A549 (cell line): Measurements from ENCODE around the gene TBX10. TPM values are rescaled to one million over a fixed set of nuclear protein-coding genes. Genes with fewer than 3 reads are reported as not detected.

ENCODE experiments used
- ATAC-seq, 2 experiments: fragments of 200-7000 bp in 1 of 2; fragments of >200 bp in 1 of 2; cut with Nextera tagmentation in 1 of 2; cut with Tn5 transposase in 1 of 2; 3 replicates each; pipeline versions ENCODE4 v1.8.0 to v1.9.1; 2018 to 2020; ENCODE audit warnings: mild to moderate bottlenecking in 1 of 2, moderate library complexity in 1 of 2
- CTCF ChIA-PET: fragments of 300-600 bp; sonication (Branson Sonifier 250); formaldehyde crosslinking; extraction: SDS; loops from one replicate; lab custom pipeline; 2021; ENCODE audit warnings: antibody characterized with exemption, inconsistent platforms; lab: Yijun Ruan, JAX
- POLR2A ChIA-PET: fragments of 350-600 bp; formaldehyde crosslinking; extraction: SDS; loops from one replicate; lab custom pipeline; 2021; ENCODE audit warnings: antibody characterized with exemption, inconsistent platforms; lab: Yijun Ruan, JAX
- DNase-seq, 2 experiments: peaks; one replicate each; pipeline versions ENCODE4 v3.0.0 to v3.0.0-alpha.2; 2011 to 2016; ENCODE audit warnings: low read depth in 1 of 2, low spot score in 1 of 2
- FAIRE-seq: peaks from 2 replicates; lab custom pipeline; 2011; peaks lifted over from hg19 to GRCh38; lab: Jason Lieb, UNC
- H3K27ac ChIP-seq, 2 experiments: fragments of >200 bp; sonication (Bioruptor Twin); formaldehyde crosslinking; 3 replicates each; pipeline ENCODE4 v1.5.1; 2016 to 2017
- H3K4me1 ChIP-seq: fragments of >200 bp; sonication (Bioruptor Twin); formaldehyde crosslinking; 3 replicates; pipeline ENCODE4 v1.6.1; 2016
- H3K4me2 ChIP-seq: fragments of >200 bp; sonication (Bioruptor Twin); formaldehyde crosslinking; 3 replicates; pipeline ENCODE4 v1.6.1; 2016
- H3K4me3 ChIP-seq: fragments of >200 bp; sonication (Bioruptor Twin); formaldehyde crosslinking; 3 replicates; pipeline ENCODE4 v1.5.1; 2016
- H3K9me3 ChIP-seq: fragments of >200 bp; sonication (Bioruptor Twin); formaldehyde crosslinking; 3 replicates; pipeline ENCODE4 v1.6.1; 2016
- BHLHE40 ChIP-seq: IDR thresholded peaks from 2 replicates; pipeline ENCODE4 v1.6.1; 2012; ENCODE audit warnings: low read depth, low read length, inconsistent platforms
- CTCF ChIP-seq: fragments of >200 bp; sonication (Bioruptor Twin); formaldehyde crosslinking; IDR thresholded peaks from 3 replicates; pipeline ENCODE4 v1.5.1; 2016
- HOXA7 ChIP-seq: fragments of 250-450 bp; sonication (Bioruptor Pico); IDR thresholded peaks from 2 replicates; pipeline ENCODE4 v1.5.0; 2020; ENCODE audit warnings: mild to moderate bottlenecking, moderate library complexity
- USF2 ChIP-seq: fragments of 450-650 bp; IDR thresholded peaks from 2 replicates; pipeline ENCODE4 v1.6.1; 2014; ENCODE audit warnings: antibody characterized with exemption
- ZC3H11A ChIP-seq: fragments of 450-650 bp; IDR thresholded peaks from 2 replicates; pipeline ENCODE4 v1.6.1; 2014; ENCODE audit warnings: antibody characterized with exemption, mild to moderate bottlenecking
- WGBS: methylation state at CpG from one replicate; pipeline ENCODE4 v1.1.6; 2017; ENCODE audit errors: missing lambda C conversion rate; 5-methylcytosine and 5-hydroxymethylcytosine counted together
- polyA plus RNA-seq, 4 experiments: library from polyadenylated mRNA; depleted of rRNA in 3 of 4; stranded (reverse); fragments of >200 nt; fragmentation: RNase III in 1 of 4; extraction: RNeasy Plus Mini Kit Qiagen cat#74134 plus additional on column Dnase treatment in 1 of 4; gene quantifications; 2 replicates in 3 of 4; 3 replicates in 1 of 4; pipeline ENCODE4 v1.2.3, GENCODE V29; 2011 to 2017
- small RNA-seq, 6 experiments: library from RNA; depleted of rRNA; stranded (forward); fragments of <200 nt; gene quantifications; one replicate each; pipeline ENCODE3, GENCODE V24; 2012

The TBX10 gene
- polyA plus RNA-seq, 2 of the 4 experiments (the other 2 are of a cell fraction) = not detected

- ATAC-seq (no peak), DNase-seq (no peak), FAIRE-seq (no peak)
- Histone ChIP-seq H3K4me3 (no peak overlapping the region; the same call in 2 of the 3 replicates), H3K9me3 (no peaks in the 10 kb centered on the region), H3K4me1 (peaks cover 55% of the 10 kb centered on the region), H3K4me2 (peak overlapping the region; percentile 98), H3K27ac (peak overlapping the region; percentile 97 to 99)
- 21% methylated on average over 11 of the region's 11 CpGs for WGBS
- ChIA-PET CTCF (interaction anchor here (0.9 to 5.7 kb wide), 2 partner anchors 8 to 26 kb away, joined by 3 to 65 read pairs; no protein-coding TSS in a partner anchor), POLR2A (no interaction called here)
- no peak for TF ChIP-seq ZC3H11A
- no peak for TF ChIP-seq CTCF
- no peak for TF ChIP-seq BHLHE40
- no peak for TF ChIP-seq USF2
- no peak for TF ChIP-seq HOXA7 (CRISPR knock-in tag)
Observed at GRCh38 chr11:67581469-67581868, 58.1 kb downstream of the TBX10 start.

Small RNA genes within 50 kb of the gene (small RNA-seq; reads per million reads assigned to genes)
- gene AP003385.3 = 0 reads per million in 6 experiments
- gene RPL37P2 = 0.04 to 10.7 (median 1.4) reads per million in 6 experiments

Other genes starting within 250 kb of the TBX10 start
- 19.0 and 19.6 TPM in 2 replicates for gene RAD9A, start 247.8 kb downstream of the TBX10 start, polyA plus RNA-seq (2011; rRNA removed)
- gene RAD9A, start 247.8 kb downstream of the TBX10 start, polyA plus RNA-seq (2017; fragmentation: RNase III; extraction: RNeasy Plus Mini Kit Qiagen cat#74134 plus additional on column Dnase treatment) = 41.6 to 43.7 TPM (median 43.0 TPM) in 3 replicates
- gene PPP1CA, start 237.9 kb downstream of the TBX10 start, polyA plus RNA-seq (2011; rRNA removed) = 174 and 178 TPM in 2 replicates
- 200 to 208 TPM (median 205 TPM) in 3 replicates for gene PPP1CA, start 237.9 kb downstream of the TBX10 start, polyA plus RNA-seq (2017; fragmentation: RNase III; extraction: RNeasy Plus Mini Kit Qiagen cat#74134 plus additional on column Dnase treatment)
- gene TBC1D10C, start 235.7 kb downstream of the TBX10 start, polyA plus RNA-seq (2011; rRNA removed) = not detected in 2 replicates
- gene TBC1D10C, start 235.7 kb downstream of the TBX10 start, polyA plus RNA-seq (2017; fragmentation: RNase III; extraction: RNeasy Plus Mini Kit Qiagen cat#74134 plus additional on column Dnase treatment) = 0.08 TPM in 1 of 3 replicates, not detected in the others
- gene CARNS1, start 224.1 kb downstream of the TBX10 start, polyA plus RNA-seq (2011; rRNA removed) = 0.08 and 0.15 TPM in 2 replicates
- gene CARNS1, start 224.1 kb downstream of the TBX10 start, polyA plus RNA-seq (2017; fragmentation: RNase III; extraction: RNeasy Plus Mini Kit Qiagen cat#74134 plus additional on column Dnase treatment) = 0.09 to 0.12 TPM (median 0.10 TPM) in 3 replicates
- 34.6 and 40.9 TPM in 2 replicates for gene RPS6KB2, start 211.3 kb downstream of the TBX10 start, polyA plus RNA-seq (2011; rRNA removed)
- 45.4 to 49.2 TPM (median 47.9 TPM) in 3 replicates for gene RPS6KB2, start 211.3 kb downstream of the TBX10 start, polyA plus RNA-seq (2017; fragmentation: RNase III; extraction: RNeasy Plus Mini Kit Qiagen cat#74134 plus additional on column Dnase treatment)
- 0.19 and 0.34 TPM in 2 replicates for gene PTPRCAP, start 202.1 kb downstream of the TBX10 start, polyA plus RNA-seq (2011; rRNA removed)
- gene PTPRCAP, start 202.1 kb downstream of the TBX10 start, polyA plus RNA-seq (2017; fragmentation: RNase III; extraction: RNeasy Plus Mini Kit Qiagen cat#74134 plus additional on column Dnase treatment) = 0.25 to 0.56 TPM (median 0.36 TPM) in 3 replicates
- 34.6 and 38.0 TPM in 2 replicates for gene CORO1B, start 196.3 kb downstream of the TBX10 start, polyA plus RNA-seq (2011; rRNA removed)
- gene CORO1B, start 196.3 kb downstream of the TBX10 start, polyA plus RNA-seq (2017; fragmentation: RNase III; extraction: RNeasy Plus Mini Kit Qiagen cat#74134 plus additional on column Dnase treatment) = 37.9 to 46.0 TPM (median 44.2 TPM) in 3 replicates
- not detected in 2 replicates for gene GPR152, start 187.0 kb downstream of the TBX10 start, polyA plus RNA-seq (2011; rRNA removed)
- gene GPR152, start 187.0 kb downstream of the TBX10 start, polyA plus RNA-seq (2017; fragmentation: RNase III; extraction: RNeasy Plus Mini Kit Qiagen cat#74134 plus additional on column Dnase treatment) = not detected in 3 replicates
- not detected in 2 replicates for gene CABP4, start 184.4 kb downstream of the TBX10 start, polyA plus RNA-seq (2011; rRNA removed)
- not detected in 3 replicates for gene CABP4, start 184.4 kb downstream of the TBX10 start, polyA plus RNA-seq (2017; fragmentation: RNase III; extraction: RNeasy Plus Mini Kit Qiagen cat#74134 plus additional on column Dnase treatment)
- gene TMEM134, start 170.5 kb downstream of the TBX10 start, polyA plus RNA-seq (2011; rRNA removed) = 18.1 and 18.8 TPM in 2 replicates
- 18.0 to 20.6 TPM (median 18.9 TPM) in 3 replicates for gene TMEM134, start 170.5 kb downstream of the TBX10 start, polyA plus RNA-seq (2017; fragmentation: RNase III; extraction: RNeasy Plus Mini Kit Qiagen cat#74134 plus additional on column Dnase treatment)
- 50.8 and 56.3 TPM in 2 replicates for gene AIP, start 156.7 kb downstream of the TBX10 start, polyA plus RNA-seq (2011; rRNA removed)
- 57.1 to 74.1 TPM (median 68.8 TPM) in 3 replicates for gene AIP, start 156.7 kb downstream of the TBX10 start, polyA plus RNA-seq (2017; fragmentation: RNase III; extraction: RNeasy Plus Mini Kit Qiagen cat#74134 plus additional on column Dnase treatment)
- gene PITPNM1, start 134.4 kb downstream of the TBX10 start, polyA plus RNA-seq (2011; rRNA removed) = 13.0 and 14.2 TPM in 2 replicates
- gene PITPNM1, start 134.4 kb downstream of the TBX10 start, polyA plus RNA-seq (2017; fragmentation: RNase III; extraction: RNeasy Plus Mini Kit Qiagen cat#74134 plus additional on column Dnase treatment) = 32.6 to 42.0 TPM (median 36.4 TPM) in 3 replicates
- 36.6 and 38.7 TPM in 2 replicates for gene CDK2AP2, start 131.6 kb downstream of the TBX10 start, polyA plus RNA-seq (2011; rRNA removed)
- 47.8 to 53.1 TPM (median 51.3 TPM) in 3 replicates for gene CDK2AP2, start 131.6 kb downstream of the TBX10 start, polyA plus RNA-seq (2017; fragmentation: RNase III; extraction: RNeasy Plus Mini Kit Qiagen cat#74134 plus additional on column Dnase treatment)
- not detected in 2 replicates for gene CABP2, start 116.3 kb downstream of the TBX10 start, polyA plus RNA-seq (2011; rRNA removed)
- gene CABP2, start 116.3 kb downstream of the TBX10 start, polyA plus RNA-seq (2017; fragmentation: RNase III; extraction: RNeasy Plus Mini Kit Qiagen cat#74134 plus additional on column Dnase treatment) = not detected in 3 replicates
- gene GSTP1, start 56.0 kb downstream of the TBX10 start, polyA plus RNA-seq (2011; rRNA removed) = 1,034 and 1,447 TPM in 2 replicates
- gene GSTP1, start 56.0 kb downstream of the TBX10 start, polyA plus RNA-seq (2017; fragmentation: RNase III; extraction: RNeasy Plus Mini Kit Qiagen cat#74134 plus additional on column Dnase treatment) = 971 to 1,024 TPM (median 991 TPM) in 3 replicates
- 78.8 and 95.1 TPM in 2 replicates for gene NDUFV1, start 32.8 kb downstream of the TBX10 start, polyA plus RNA-seq (2011; rRNA removed)
- 163 to 176 TPM (median 164 TPM) in 3 replicates for gene NDUFV1, start 32.8 kb downstream of the TBX10 start, polyA plus RNA-seq (2017; fragmentation: RNase III; extraction: RNeasy Plus Mini Kit Qiagen cat#74134 plus additional on column Dnase treatment)
- gene NUDT8, start 9.8 kb downstream of the TBX10 start, polyA plus RNA-seq (2011; rRNA removed) = 1.8 and 2.6 TPM in 2 replicates
- gene NUDT8, start 9.8 kb downstream of the TBX10 start, polyA plus RNA-seq (2017; fragmentation: RNase III; extraction: RNeasy Plus Mini Kit Qiagen cat#74134 plus additional on column Dnase treatment) = 5.4 to 7.8 TPM (median 5.6 TPM) in 3 replicates
- gene ACY3, start 11.0 kb upstream of the TBX10 start, polyA plus RNA-seq (2011; rRNA removed) = 1.4 and 1.8 TPM in 2 replicates
- gene ACY3, start 11.0 kb upstream of the TBX10 start, polyA plus RNA-seq (2017; fragmentation: RNase III; extraction: RNeasy Plus Mini Kit Qiagen cat#74134 plus additional on column Dnase treatment) = 0.62 to 1.1 TPM (median 1.0 TPM) in 3 replicates
- not detected in 2 replicates for gene ALDH3B2, start 34.9 kb upstream of the TBX10 start, polyA plus RNA-seq (2011; rRNA removed)
- not detected in 3 replicates for gene ALDH3B2, start 34.9 kb upstream of the TBX10 start, polyA plus RNA-seq (2017; fragmentation: RNase III; extraction: RNeasy Plus Mini Kit Qiagen cat#74134 plus additional on column Dnase treatment)